ENCODE results near the gene MACROD1. TPM values are rescaled to one million over a fixed set of nuclear protein-coding genes. Genes with fewer than 3 reads are reported as not detected.

Gene MACROD1
- total RNA-seq, 4 donors from 2014 or later = 28.8 to 70.7 (median 33.7) TPM

GRCh38 chr11:64078284-64078683, 87.6 kb downstream of the MACROD1 start:
- WGBS = 67% methylated on average over 11 of the region's 11 CpGs
- H3K9me3 ChIP-seq = no peaks in the 10 kb centered on the region

DNA sequence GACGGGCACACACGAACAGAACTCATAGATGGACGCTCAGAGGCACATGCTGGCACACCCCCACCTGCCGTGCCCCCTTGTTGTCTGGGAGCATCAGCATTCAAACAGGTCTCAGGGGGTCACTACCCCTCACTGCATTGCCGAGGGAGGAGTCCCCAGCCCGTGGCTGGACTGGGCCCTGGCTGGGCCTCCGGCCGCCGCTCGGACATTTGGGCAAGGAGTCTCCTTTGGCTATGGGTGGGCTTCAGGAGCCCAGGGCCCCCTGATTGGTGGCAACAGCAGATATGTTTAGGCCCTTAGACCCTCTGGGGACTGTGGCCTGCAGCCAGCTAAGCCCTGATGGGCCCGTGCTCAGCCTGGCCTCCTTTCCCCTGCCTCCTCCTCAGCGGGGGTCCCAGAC, 88.3 kb downstream of the MACROD1 start:
- intact Hi-C loops (cut with DNase I) = no loop called here
- TF ChIP-seq POLR2A (IDR thresholded peaks at IDR 0.05; ENCODE audit: low read depth) = no peak
- no peak for TF ChIP-seq POLR2AphosphoS5 (IDR thresholded peaks at IDR 0.05)
- TF ChIP-seq, protein P1, sequence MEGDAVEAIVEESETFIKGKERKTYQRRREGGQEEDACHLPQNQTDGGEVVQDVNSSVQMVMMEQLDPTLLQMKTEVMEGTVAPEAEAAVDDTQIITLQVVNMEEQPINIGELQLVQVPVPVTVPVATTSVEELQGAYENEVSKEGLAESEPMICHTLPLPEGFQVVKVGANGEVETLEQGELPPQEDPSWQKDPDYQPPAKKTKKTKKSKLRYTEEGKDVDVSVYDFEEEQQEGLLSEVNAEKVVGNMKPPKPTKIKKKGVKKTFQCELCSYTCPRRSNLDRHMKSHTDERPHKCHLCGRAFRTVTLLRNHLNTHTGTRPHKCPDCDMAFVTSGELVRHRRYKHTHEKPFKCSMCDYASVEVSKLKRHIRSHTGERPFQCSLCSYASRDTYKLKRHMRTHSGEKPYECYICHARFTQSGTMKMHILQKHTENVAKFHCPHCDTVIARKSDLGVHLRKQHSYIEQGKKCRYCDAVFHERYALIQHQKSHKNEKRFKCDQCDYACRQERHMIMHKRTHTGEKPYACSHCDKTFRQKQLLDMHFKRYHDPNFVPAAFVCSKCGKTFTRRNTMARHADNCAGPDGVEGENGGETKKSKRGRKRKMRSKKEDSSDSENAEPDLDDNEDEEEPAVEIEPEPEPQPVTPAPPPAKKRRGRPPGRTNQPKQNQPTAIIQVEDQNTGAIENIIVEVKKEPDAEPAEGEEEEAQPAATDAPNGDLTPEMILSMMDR (IDR thresholded peaks at IDR 0.05) = no peak
- no peak for DNase-seq (ENCODE audit: extremely low spot score)
- Histone ChIP-seq H3K9me3 (no peaks in the 10 kb centered on the region), H3K36me3 (no peaks in the 10 kb centered on the region), H3K27ac (replicated peaks in 1 of 4) (no peak overlapping the region), H3K4me3 (no peak overlapping the region), H3K4me1 (peaks cover 6 to 15% (median 11%) of the 10 kb centered on the region in 4 donors), H3K27me3 (no peaks in the 10 kb centered on the region)
- 92% methylated on average over 6 of the region's 12 CpGs for WGBS

More at GRCh38 chr11:64078284-64078683, 87.6 kb downstream of the MACROD1 start:
- no peak overlapping the region for H3K4me3 ChIP-seq
- no peaks in the 10 kb centered on the region for H3K27me3 ChIP-seq
- peaks cover 6 to 14% (median 10%) of the 10 kb centered on the region in 4 donors for H3K4me1 ChIP-seq
- TF ChIP-seq POLR2A (IDR thresholded peaks at IDR 0.05; ENCODE audit: low read depth) (no peak), POLR2AphosphoS5 (IDR thresholded peaks at IDR 0.05) (no peak), EP300 (IDR thresholded peaks at IDR 0.05) (no peak)
- TF ChIP-seq, protein P1 (IDR thresholded peaks at IDR 0.05) = no peak
- intact Hi-C loops (cut with DNase I) = no loop called here
- H3K27ac ChIP-seq (replicated peaks in 1 of 4) = no peak overlapping the region
- H3K36me3 ChIP-seq = no peaks in the 10 kb centered on the region
- no peak for DNase-seq (ENCODE audit: extremely low spot score)

- TF ChIP-seq, protein P1 (IDR thresholded peaks at IDR 0.05) = no peak
- TF ChIP-seq POLR2A (IDR thresholded peaks at IDR 0.05; ENCODE audit: low read depth) = no peak
- no peak for TF ChIP-seq EP300 (IDR thresholded peaks at IDR 0.05)
- TF ChIP-seq POLR2AphosphoS5 (IDR thresholded peaks at IDR 0.05) = no peak
- peaks cover 6 to 24% (median 14%) of the 10 kb centered on the region in 4 donors for H3K4me1 ChIP-seq
- intact Hi-C loops (cut with DNase I) = no loop called here
These were observed 89.2 kb downstream of the MACROD1 start for GRCh38 chr11:64076758-64077157.

DNA sequence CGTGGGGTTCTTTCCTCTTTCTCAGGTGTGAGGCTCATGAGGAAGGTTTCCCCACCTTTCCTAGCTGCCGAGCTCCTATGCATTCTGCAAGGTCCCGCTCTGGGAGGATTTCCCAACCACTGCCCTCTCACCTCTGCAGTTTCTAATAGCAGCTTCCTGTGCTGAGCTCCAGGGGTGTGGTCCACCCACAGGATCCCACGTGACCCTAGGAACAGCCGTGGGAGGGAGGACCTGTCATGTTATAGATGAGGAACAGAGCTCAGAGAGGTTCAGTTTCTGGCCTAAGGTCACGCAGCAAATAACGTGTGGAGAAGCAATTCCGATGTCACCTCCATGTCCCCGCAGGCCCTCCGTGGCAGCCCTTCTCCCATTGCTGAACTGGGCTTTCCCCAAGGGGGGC, 91.7 kb downstream of the MACROD1 start:
- no peaks in the 10 kb centered on the region for H3K36me3 ChIP-seq
- intact Hi-C loops (cut with DNase I) = no loop called here
- H3K4me1 ChIP-seq = peaks cover 6 to 25% (median 16%) of the 10 kb centered on the region in 4 donors
- no peaks in the 10 kb centered on the region for H3K9me3 ChIP-seq
- TF ChIP-seq POLR2A (IDR thresholded peaks at IDR 0.05; ENCODE audit: low read depth) (no peak), POLR2AphosphoS5 (IDR thresholded peaks at IDR 0.05) (no peak), EP300 (IDR thresholded peaks at IDR 0.05) (no peak)
- TF ChIP-seq, protein P1 (IDR thresholded peaks at IDR 0.05) = no peak
- DNase-seq (ENCODE audit: extremely low spot score) = no peak
- no peaks in the 10 kb centered on the region for H3K27me3 ChIP-seq
- no peak overlapping the region for H3K4me3 ChIP-seq
- no peak overlapping the region for H3K27ac ChIP-seq (replicated peaks in 1 of 4)
- 73% methylated on average over 10 of the region's 10 CpGs for WGBS

More at GRCh38 chr11:64076758-64077157, 89.2 kb downstream of the MACROD1 start:
- H3K27ac ChIP-seq (replicated peaks in 1 of 4) = no peak overlapping the region
- WGBS = 79% methylated on average over 8 of the region's 8 CpGs
- H3K9me3 ChIP-seq = no peaks in the 10 kb centered on the region
- H3K27me3 ChIP-seq = no peaks in the 10 kb centered on the region
- no peaks in the 10 kb centered on the region for H3K36me3 ChIP-seq
- H3K4me3 ChIP-seq = no peak overlapping the region
- DNase-seq (ENCODE audit: extremely low spot score) = no peak

GRCh38 chr11:64073542-64073941, 92.4 kb downstream of the MACROD1 start:
- intact Hi-C loops (cut with DNase I) = no loop called here
- Histone ChIP-seq H3K27me3 (no peaks in the 10 kb centered on the region), H3K27ac (replicated peaks in 1 of 4) (no peak overlapping the region), H3K36me3 (no peaks in the 10 kb centered on the region), H3K4me1 (peaks cover 6 to 25% (median 16%) of the 10 kb centered on the region in 4 donors), H3K9me3 (no peaks in the 10 kb centered on the region), H3K4me3 (no peak overlapping the region)
- 86% methylated on average over 12 of the region's 13 CpGs for WGBS
- DNase-seq (ENCODE audit: extremely low spot score) = no peak
- TF ChIP-seq EP300 (IDR thresholded peaks at IDR 0.05) = no peak
- no peak for TF ChIP-seq POLR2A (IDR thresholded peaks at IDR 0.05; ENCODE audit: low read depth)
- TF ChIP-seq POLR2AphosphoS5 (IDR thresholded peaks at IDR 0.05) = no peak
- TF ChIP-seq, protein P1 (IDR thresholded peaks at IDR 0.05) = no peak

Measured in esophagus muscularis mucosa (tissue), 4 donors.